Ishikawa (cell line): ENCODE measurements around the gene TRAPPC3L.

Experiments used
- CEBPB ChIP-seq: IDR thresholded peaks from 2 replicates; pipeline ENCODE4 v1.6.1; 2012
- CREB1 ChIP-seq: IDR thresholded peaks from 2 replicates; pipeline ENCODE4 v1.6.1; 2012; ENCODE audit warnings: low read depth
- EGR1 ChIP-seq: IDR thresholded peaks from 2 replicates; pipeline ENCODE4 v1.6.1; 2012
- EP300 ChIP-seq: IDR thresholded peaks from 2 replicates; pipeline ENCODE4 v1.6.1; 2012; ENCODE audit warnings: borderline replicate concordance
- FOXM1 ChIP-seq: IDR thresholded peaks from 2 replicates; pipeline ENCODE4 v1.6.1; 2012; ENCODE audit warnings: low read depth, borderline replicate concordance
- MAX ChIP-seq: IDR thresholded peaks from 2 replicates; pipeline ENCODE4 v1.6.1; 2012
- NFIC ChIP-seq: IDR thresholded peaks from 2 replicates; pipeline ENCODE4 v1.6.1; 2012
- RAD21 ChIP-seq: IDR thresholded peaks from 2 replicates; pipeline ENCODE4 v1.6.1; 2012; ENCODE audit warnings: low read depth
- REST ChIP-seq: IDR thresholded peaks from 2 replicates; pipeline ENCODE4 v1.6.1; 2012; ENCODE audit warnings: low read depth, mild to moderate bottlenecking
- TAF1 ChIP-seq: IDR thresholded peaks from 2 replicates; pipeline ENCODE4 v1.6.1; 2012; ENCODE audit warnings: low read depth, mild to moderate bottlenecking
- TCF12 ChIP-seq: IDR thresholded peaks from 2 replicates; pipeline ENCODE4 v1.6.1; 2012; ENCODE audit warnings: low read depth
- TEAD4 ChIP-seq: IDR thresholded peaks from 2 replicates; pipeline ENCODE4 v1.6.1; 2012
- USF1 ChIP-seq: IDR thresholded peaks from 2 replicates; pipeline ENCODE4 v1.6.1; 2012
- YY1 ChIP-seq: IDR thresholded peaks from 2 replicates; pipeline ENCODE4 v1.6.1; 2012; ENCODE audit warnings: low read depth
- ZBTB7A ChIP-seq: IDR thresholded peaks from 2 replicates; pipeline ENCODE4 v1.6.1; 2012; ENCODE audit warnings: low read depth

The TRAPPC3L gene

GRCh38 chr6:116568821-116569755 lies 23.6 kb upstream of the TRAPPC3L start:
- TF ChIP-seq ZBTB7A (no peak), MAX (no peak), USF1 (no peak), YY1 (no peak)

- TF ChIP-seq EP300 = no peak
Observed at GRCh38 chr6:116568111-116568510, 22.6 kb upstream of the TRAPPC3L start.

GRCh38 chr6:116564921-116565872 lies 19.7 kb upstream of the TRAPPC3L start:
- TF ChIP-seq FOXM1 (no peak), USF1 (no peak), CEBPB (no peak), TCF12 (no peak), ZBTB7A (no peak), CREB1 (no peak), MAX (no peak), TEAD4 (no peak), NFIC (no peak), REST (no peak), EGR1 (no peak)

GRCh38 chr6:116564311-116564710 lies 18.8 kb upstream of the TRAPPC3L start:
- no peak for TF ChIP-seq REST
- TF ChIP-seq CREB1 = no peak
- TF ChIP-seq NFIC = no peak
- no peak for TF ChIP-seq TCF12
- no peak for TF ChIP-seq ZBTB7A
- TF ChIP-seq TEAD4 = no peak
- TF ChIP-seq RAD21 = no peak
- TF ChIP-seq MAX = no peak
- no peak for TF ChIP-seq EP300
- no peak for TF ChIP-seq CEBPB
- no peak for TF ChIP-seq YY1
- no peak for TF ChIP-seq FOXM1
- no peak for TF ChIP-seq TAF1
- TF ChIP-seq EGR1 = no peak

GRCh38 chr6:116563830-116564229 lies 18.3 kb upstream of the TRAPPC3L start:
- no peak for TF ChIP-seq RAD21
- TF ChIP-seq MAX = no peak
- no peak for TF ChIP-seq EP300
- no peak for TF ChIP-seq YY1
- TF ChIP-seq CEBPB = no peak
- TF ChIP-seq TCF12 = no peak
- no peak for TF ChIP-seq REST
- TF ChIP-seq NFIC = no peak
- no peak for TF ChIP-seq TEAD4
- TF ChIP-seq ZBTB7A = no peak
